Stimulated activated naive CD8-positive, alpha-beta T cell treated with anti-CD3 and anti-CD28 coated beads, Interleukin-15, Interleukin-2, amounts not matched to agents 100 ng/mL and 50 ng/mL, for 24 hours (primary cell): ENCODE data around the gene GPR135.

Experiments
- H3K27ac Mint-ChIP-seq: one replicate; pipeline ENCODE4 v1.8.0; 2021; ENCODE audit warnings: mild to moderate bottlenecking, mixed read lengths
- H3K27me3 Mint-ChIP-seq: one replicate; pipeline ENCODE4 v1.8.0; 2021; ENCODE audit warnings: mixed read lengths
- H3K36me3 Mint-ChIP-seq: one replicate; pipeline ENCODE4 v1.8.0; 2021; ENCODE audit warnings: low read depth, mixed read lengths
- H3K4me1 Mint-ChIP-seq: one replicate; pipeline ENCODE4 v1.8.0; 2021; ENCODE audit warnings: low read depth, mixed read lengths
- H3K4me3 Mint-ChIP-seq: one replicate; pipeline ENCODE4 v1.8.0; 2021; ENCODE audit warnings: mild to moderate bottlenecking, mixed read lengths
- H3K9me3 Mint-ChIP-seq: one replicate; pipeline ENCODE4 v1.8.0; 2021; ENCODE audit warnings: mixed read lengths

GPR135 gene

GRCh38 chr14:59417311-59417710 lies 47.9 kb downstream of the GPR135 start:
- Mint-ChIP-seq H3K27ac (no peak overlapping the region), H3K4me1 (no peaks in the 10 kb centered on the region)

GRCh38 chr14:59415836-59416602 lies 49.2 kb downstream of the GPR135 start:
- H3K4me3 Mint-ChIP-seq = no peak overlapping the region
- peaks cover 1% of the 10 kb centered on the region for H3K36me3 Mint-ChIP-seq
- H3K4me1 Mint-ChIP-seq = no peaks in the 10 kb centered on the region
- H3K27ac Mint-ChIP-seq = no peak overlapping the region
- H3K27me3 Mint-ChIP-seq = peaks cover 7% of the 10 kb centered on the region
- H3K9me3 Mint-ChIP-seq = peaks cover 5% of the 10 kb centered on the region

More at GRCh38 chr14:59417311-59417710, 47.9 kb downstream of the GPR135 start:
- peaks cover 2% of the 10 kb centered on the region for H3K9me3 Mint-ChIP-seq
- H3K36me3 Mint-ChIP-seq = no peaks in the 10 kb centered on the region
- no peak overlapping the region for H3K4me3 Mint-ChIP-seq
- peaks cover 2% of the 10 kb centered on the region for H3K27me3 Mint-ChIP-seq
